ENCODE data around the gene AP3B1.

DNA sequence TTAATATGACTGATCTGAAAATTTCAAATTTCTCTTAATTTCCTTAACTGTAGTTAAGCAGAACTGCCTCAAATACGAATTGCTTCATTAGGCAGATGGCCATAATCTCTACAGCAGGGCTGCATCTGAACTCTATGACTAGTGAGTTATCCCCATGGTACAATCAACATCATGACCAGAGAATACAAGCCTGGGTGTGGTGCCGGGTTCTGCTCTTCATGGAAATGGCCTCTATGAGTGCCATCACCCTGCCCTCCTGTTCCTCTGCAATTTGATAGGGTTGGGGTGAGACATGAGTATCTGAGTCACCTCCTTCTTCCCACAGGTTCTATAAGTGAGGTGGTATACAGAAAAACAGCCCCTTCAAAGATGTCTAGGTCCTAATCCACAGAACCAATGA is 235.9 kb downstream of the AP3B1 start:
- TF ChIP-seq, protein P1, sequence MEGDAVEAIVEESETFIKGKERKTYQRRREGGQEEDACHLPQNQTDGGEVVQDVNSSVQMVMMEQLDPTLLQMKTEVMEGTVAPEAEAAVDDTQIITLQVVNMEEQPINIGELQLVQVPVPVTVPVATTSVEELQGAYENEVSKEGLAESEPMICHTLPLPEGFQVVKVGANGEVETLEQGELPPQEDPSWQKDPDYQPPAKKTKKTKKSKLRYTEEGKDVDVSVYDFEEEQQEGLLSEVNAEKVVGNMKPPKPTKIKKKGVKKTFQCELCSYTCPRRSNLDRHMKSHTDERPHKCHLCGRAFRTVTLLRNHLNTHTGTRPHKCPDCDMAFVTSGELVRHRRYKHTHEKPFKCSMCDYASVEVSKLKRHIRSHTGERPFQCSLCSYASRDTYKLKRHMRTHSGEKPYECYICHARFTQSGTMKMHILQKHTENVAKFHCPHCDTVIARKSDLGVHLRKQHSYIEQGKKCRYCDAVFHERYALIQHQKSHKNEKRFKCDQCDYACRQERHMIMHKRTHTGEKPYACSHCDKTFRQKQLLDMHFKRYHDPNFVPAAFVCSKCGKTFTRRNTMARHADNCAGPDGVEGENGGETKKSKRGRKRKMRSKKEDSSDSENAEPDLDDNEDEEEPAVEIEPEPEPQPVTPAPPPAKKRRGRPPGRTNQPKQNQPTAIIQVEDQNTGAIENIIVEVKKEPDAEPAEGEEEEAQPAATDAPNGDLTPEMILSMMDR (IDR thresholded peaks at IDR 0.05) = no peak
- TF ChIP-seq EP300 (IDR thresholded peaks at IDR 0.05) = no peak
- TF ChIP-seq POLR2AphosphoS5 (IDR thresholded peaks at IDR 0.05) = no peak
- TF ChIP-seq POLR2A (IDR thresholded peaks at IDR 0.05) = no peak

All from upper lobe of left lung (tissue), 4 donors.